K562 (cell line): ENCODE results near the gene MS4A4E. TPM values are rescaled to one million over a fixed set of nuclear protein-coding genes. Genes with fewer than 3 reads are reported as not detected.

Source experiments
- ATAC-seq: fragments of 200-7000 bp; cut with Tn5 transposase; 3 replicates; pipeline ENCODE4 v1.9.1; 2020; ENCODE audit warnings: moderate library complexity
- BruUV-seq: library from RNA; stranded (reverse); fragments of 400-500 nt; replicated peaks from 2 replicates; lab custom pipeline; 2021; lab: Mats Ljungman, UMichigan
- CTCF ChIA-PET: fragments of 300-600 bp; formaldehyde crosslinking; extraction: SDS; loops from one replicate; lab custom pipeline; 2021; ENCODE audit warnings: low intra/inter-chr PET ratio; lab: Yijun Ruan, JAX
- POLR2A ChIA-PET: fragments of 300-600, 350-650 bp; sonication (Branson Sonifier 250); formaldehyde crosslinking; extraction: SDS; loops from one replicate; lab custom pipeline; 2021; ENCODE audit warnings: antibody characterized with exemption, inconsistent platforms; lab: Yijun Ruan, JAX
- DNase-seq, 4 experiments: peaks; one replicate each; pipeline versions ENCODE4 v3.0.0 to v3.0.0-alpha.2; 2011 to 2018; ENCODE audit warnings: low spot score in 3 of 4, mixed read lengths in 3 of 4; ENCODE audit errors: extremely low read depth in 1 of 4
- FAIRE-seq: peaks from 2 replicates; lab custom pipeline; 2011; peaks lifted over from hg19 to GRCh38; lab: Jason Lieb, UNC
- H2AFZ ChIP-seq: 2 replicates; pipeline ENCODE4 v1.6.0; 2011; ENCODE audit warnings: low read depth, low read length, control low read depth, inconsistent platforms
- H3K27ac ChIP-seq: fragments of 200-600 bp; 3 replicates; pipeline ENCODE4 v1.8.0; 2011; ENCODE audit warnings: low read depth, mild to moderate bottlenecking, control low read depth, inconsistent platforms, low read length, moderate library complexity, mixed read lengths; ENCODE audit errors: extremely low read depth
- H3K27me3 ChIP-seq, 2 experiments: fragments of 300-600 bp in 1 of 2; 2 replicates in 1 of 2; 3 replicates in 1 of 2; pipeline versions ENCODE4 v1.6.0 to v1.8.0; 2011; ENCODE audit warnings: inconsistent platforms in 2 of 2, low read length in 2 of 2, mild to moderate bottlenecking in 1 of 2, mixed read lengths in 1 of 2, moderate library complexity in 1 of 2; ENCODE audit not compliant: control insufficient read depth in 2 of 2, insufficient read depth in 2 of 2
- H3K36me3 ChIP-seq: fragments of 300-600 bp; 3 replicates; pipeline ENCODE4 v1.8.0; 2011; ENCODE audit warnings: mild to moderate bottlenecking, low read length, inconsistent platforms; ENCODE audit not compliant: control insufficient read depth, insufficient read depth
- H3K4me1 ChIP-seq, 2 experiments: fragments of 200-600 bp in 1 of 2; replicated peaks in 1 of 2; 2 replicates in 1 of 2; 3 replicates in 1 of 2; pipeline versions ENCODE4 v1.5.1 to v1.8.0; 2011; ENCODE audit warnings: inconsistent platforms in 2 of 2, low read length in 2 of 2, mild to moderate bottlenecking in 1 of 2, mixed read lengths in 1 of 2, moderate library complexity in 1 of 2; ENCODE audit not compliant: control insufficient read depth in 2 of 2, insufficient read depth in 2 of 2
- H3K4me2 ChIP-seq: 2 replicates; pipeline ENCODE4 v1.6.1; 2011; ENCODE audit warnings: low read length, control low read depth, inconsistent platforms, mixed read lengths; ENCODE audit not compliant: insufficient read depth
- H3K4me3 ChIP-seq: fragments of 200-600 bp; sonication (generic), shearing (Covaris generic); 2 replicates; pipeline ENCODE4 v1.5.1; 2016; ENCODE audit warnings: control low read depth, inconsistent platforms
- H3K79me2 ChIP-seq: fragments of 200-600 bp; 3 replicates; pipeline ENCODE4 v1.8.0; 2011; ENCODE audit warnings: low read length, inconsistent platforms; ENCODE audit not compliant: control insufficient read depth, insufficient read depth
- H3K9ac ChIP-seq, 2 experiments: 2 replicates each; pipeline versions ENCODE4 v1.6.0 to v1.6.1; 2011; ENCODE audit warnings: low read depth in 2 of 2, low read length in 2 of 2, control low read depth in 1 of 2, inconsistent platforms in 1 of 2, mild to moderate bottlenecking in 1 of 2, mixed read lengths in 1 of 2; ENCODE audit not compliant: insufficient read depth in 1 of 2
- H3K9me1 ChIP-seq: one replicate; pipeline ENCODE4 v1.6.0; 2011; ENCODE audit warnings: inconsistent platforms, mild to moderate bottlenecking, low read length, moderate library complexity; ENCODE audit not compliant: control insufficient read depth, insufficient read depth
- H3K9me3 ChIP-seq: replicated peaks from 2 replicates; pipeline ENCODE4 v1.5.1; 2011; ENCODE audit warnings: low read depth, low read length, inconsistent platforms; ENCODE audit not compliant: control insufficient read depth, insufficient read depth
- H4K20me1 ChIP-seq: replicated peaks from 2 replicates; pipeline ENCODE4 v1.6.1; 2011; ENCODE audit warnings: low read length, inconsistent platforms, mixed read lengths; ENCODE audit not compliant: control insufficient read depth, insufficient read depth
- CREB1 ChIP-seq, 2 experiments: sonication (generic) in 1 of 2; formaldehyde crosslinking in 1 of 2; IDR thresholded peaks; 2 replicates each; pipeline versions ENCODE4 v1.6.1 to v1.8.0; 2012 to 2022; ENCODE audit warnings: inconsistent platforms in 1 of 2, mild to moderate bottlenecking in 1 of 2, missing genetic modification reagents in 1 of 2, moderate library complexity in 1 of 2
- KAT7 ChIP-seq: sonication (generic); formaldehyde crosslinking; IDR thresholded peaks from 2 replicates; pipeline ENCODE4 v1.8.0; 2022; ENCODE audit warnings: missing genetic modification reagents, mild to moderate bottlenecking, borderline replicate concordance
- PREB ChIP-seq: sonication (generic); formaldehyde crosslinking; IDR thresholded peaks from 2 replicates; pipeline ENCODE4 v1.8.1; 2023; ENCODE audit warnings: mild to moderate bottlenecking, missing genetic modification reagents
- SIN3A ChIP-seq, 2 experiments: fragments of 150-350 bp in 1 of 2; IDR thresholded peaks; 2 replicates each; pipeline ENCODE4 v1.6.1; 2011 to 2016; ENCODE audit warnings: borderline replicate concordance in 2 of 2, low read depth in 2 of 2, low read length in 2 of 2, mild to moderate bottlenecking in 2 of 2, moderate library complexity in 2 of 2; ENCODE audit not compliant: control insufficient read depth in 1 of 2
- SNIP1 ChIP-seq: fragments of 450-650 bp; IDR thresholded peaks from 2 replicates; pipeline ENCODE4 v1.7.1; 2017; ENCODE audit warnings: low read depth, mild to moderate bottlenecking
- ZBTB11 ChIP-seq, 3 experiments: fragments of 200-800 bp in 1 of 3; fragments of 250-450 bp in 1 of 3; fragments of 450-650 bp in 1 of 3; sonication (Bioruptor Pico) in 1 of 3; sonication (Bioruptor generic) in 1 of 3; formaldehyde crosslinking in 1 of 3; IDR thresholded peaks; 2 replicates each; pipeline versions ENCODE4 v1.6.1 to v1.8.0; 2016 to 2022; ENCODE audit warnings: mild to moderate bottlenecking in 2 of 3, missing genetic modification characterization in 2 of 3, missing compliant biosample characterization in 1 of 3, moderate library complexity in 1 of 3
- in situ Hi-C: fragments of 300-500 bp; cut with MboI; formaldehyde crosslinking; loops from 4 replicates; pipeline ENCODE4 v1.15.0; 2018; ENCODE audit warnings: inconsistent platforms, mixed read lengths
- intact Hi-C: fragments of 100-400 bp; cut with micrococcal nuclease; formaldehyde crosslinking; loops from 2 replicates; pipeline ENCODE4 v1.14.2; 2022
- polyA plus RNA-seq, 8 experiments: library from polyadenylated mRNA; depleted of rRNA in 4 of 8; stranded (reverse) in 5 of 8; unstranded in 3 of 8; fragments of >200 nt; fragmentation: Nextera tagmentation in 2 of 8; fragmentation: Illumina TruSeq in 1 of 8; extraction: Ambion mirVana in 2 of 8; extraction: Trizol in 1 of 8; gene quantifications; 2 replicates each; pipeline versions ENCODE4 v1.2.1 to v1.2.3, GENCODE V29; 2011 to 2014; ENCODE audit warnings: inconsistent platforms in 1 of 8, missing spikeins in 1 of 8
- total RNA-seq, 7 experiments: library from RNA; depleted of rRNA in 6 of 7; stranded (reverse); fragments of >200 nt in 6 of 7; fragmentation: Illumina TruSeq in 2 of 7; extraction: Trizol in 2 of 7; gene quantifications; 2 replicates each; pipeline versions ENCODE4 v1.2.1 to v1.2.3, GENCODE V29; 2011 to 2021; ENCODE audit warnings: low replicate concordance in 1 of 7

Gene MS4A4E
- total and polyA plus RNA-seq, 9 of the 15 experiments (the other 6 are each of a cell fraction or from before 2014, with no cell fraction given) = 0.11 to 0.81 (median 0.36) TPM; not detected in 2

DNA sequence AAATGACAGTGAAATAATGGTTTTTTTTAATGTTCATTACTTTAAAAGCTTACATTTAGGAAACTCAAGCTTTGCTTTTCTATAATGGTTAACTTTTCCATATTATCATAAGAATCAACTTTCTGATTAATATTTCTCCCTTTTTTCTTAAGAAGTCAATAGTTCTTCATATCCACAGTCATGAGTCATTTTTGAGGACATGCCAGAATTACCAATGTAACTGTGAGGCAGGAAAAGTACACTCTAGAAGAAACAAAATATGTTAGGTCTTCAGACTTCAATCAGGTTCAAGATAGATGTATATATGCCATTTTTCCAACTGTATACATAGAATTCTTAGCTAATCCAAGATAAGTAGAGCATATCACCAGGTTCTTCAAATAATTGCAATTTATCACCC is 70.9 kb downstream of the MS4A4E start:
- ChIA-PET POLR2A (no interaction called here), CTCF (no interaction called here)
- BruUV-seq = no TSS peak
- ATAC-seq = no peak
- intact Hi-C loops (no loop called here), in situ Hi-C loops (no loop called here)
- DNase-seq = no peak
- Histone ChIP-seq H3K79me2 (no peaks in the 10 kb centered on the region), H2AFZ (no peak overlapping the region), H3K27ac (no peak overlapping the region), H4K20me1 (no peaks in the 10 kb centered on the region), H3K9me1 (no peaks in the 10 kb centered on the region), H3K27me3 (no peaks in the 10 kb centered on the region), H3K4me1 (no peaks in the 10 kb centered on the region; a peak in 1 of 5 replicates), H3K36me3 (no peaks in the 10 kb centered on the region), H3K9ac (no peak overlapping the region), H3K4me3 (no peak overlapping the region), H3K9me3 (peaks cover 10% of the 10 kb centered on the region), H3K4me2 (no peak overlapping the region)
- FAIRE-seq = no peak
- TF ChIP-seq PREB (CRISPR knock-in tag) (no peak), SNIP1 (no peak), ZBTB11 (CRISPR knock-in tag; IDR thresholded peaks at IDR 0.05) (no peak), CREB1 (IDR thresholded peaks at IDR 0.05) (no peak), CREB1 (CRISPR knock-in tag; IDR thresholded peaks at IDR 0.05) (no peak), SIN3A (IDR thresholded peaks at IDR 0.05; ENCODE audit: borderline replicate concordance in 2 of 2, control insufficient read depth in 1 of 2, low read depth in 2 of 2, low read length in 2 of 2) (no peak), KAT7 (CRISPR knock-in tag) (no peak)
